Astrocyte (in vitro differentiated cells and primary cell): ENCODE measurements around the gene SND1.

Experiments used
- CTCF ChIP-seq: IDR thresholded peaks from 2 replicates; pipeline ENCODE4 v1.5.1; 2011; ENCODE audit warnings: low read depth, mild to moderate bottlenecking, inconsistent platforms, low read length, moderate library complexity; ENCODE audit not compliant: insufficient read depth
- EZH2 ChIP-seq: IDR thresholded peaks from 2 replicates; pipeline ENCODE4 v1.6.1; 2012; ENCODE audit warnings: mild to moderate bottlenecking, low read length, inconsistent platforms; ENCODE audit not compliant: insufficient read depth

GRCh38 chr7:127810113-127810512, 158.1 kb downstream of the SND1 start:
- no peak for TF ChIP-seq CTCF
- no peak for TF ChIP-seq EZH2
